Large intestine (tissue), 3 donors: ENCODE results near the gene ANKLE1. TPM values are rescaled to one million over a fixed set of nuclear protein-coding genes. Genes with fewer than 3 reads are reported as not detected.
A peak's percentile ranks its signal among the peaks of the same experiment; 100 is the strongest.

Experiments
- DNase-seq, 2 donors: peaks; one replicate each; pipeline versions ENCODE4 v3.0.0 to v3.0.0-alpha.2; 2013
- H3K27ac ChIP-seq: one replicate; pipeline ENCODE4 v1.5.1; 2013; ENCODE audit warnings: low read length
- H3K27me3 ChIP-seq: 2 replicates; pipeline ENCODE4 v1.6.1; 2013; ENCODE audit warnings: low read length; ENCODE audit not compliant: control insufficient read depth, insufficient read depth
- H3K36me3 ChIP-seq: 2 replicates; pipeline ENCODE4 v1.6.1; 2013; ENCODE audit warnings: low read length; ENCODE audit not compliant: control insufficient read depth, insufficient read depth
- H3K4me1 ChIP-seq: one replicate; pipeline ENCODE4 v1.6.1; 2013; ENCODE audit warnings: low read length; ENCODE audit not compliant: control insufficient read depth, insufficient read depth
- H3K4me3 ChIP-seq: one replicate; pipeline ENCODE4 v1.5.1; 2013; ENCODE audit warnings: low read length
- H3K9me3 ChIP-seq: one replicate; pipeline ENCODE4 v1.6.1; 2013; ENCODE audit warnings: mild to moderate bottlenecking, low read depth, low read length, moderate library complexity; ENCODE audit not compliant: control insufficient read depth
- WGBS: methylation state at CpG from one replicate; pipeline ENCODE4 v1.1.5; 2013; ENCODE audit warnings: low lambda C conversion rate; ENCODE audit not compliant: insufficient coverage; 5-methylcytosine and 5-hydroxymethylcytosine counted together
- polyA plus RNA-seq: library from polyadenylated mRNA; unstranded; fragments of 120-200 nt; gene quantifications from one replicate; pipeline ENCODE4 v1.2.1, GENCODE V29; 2013

Gene ANKLE1
- polyA plus RNA-seq, 1 donor: 1.4 TPM

DNA sequence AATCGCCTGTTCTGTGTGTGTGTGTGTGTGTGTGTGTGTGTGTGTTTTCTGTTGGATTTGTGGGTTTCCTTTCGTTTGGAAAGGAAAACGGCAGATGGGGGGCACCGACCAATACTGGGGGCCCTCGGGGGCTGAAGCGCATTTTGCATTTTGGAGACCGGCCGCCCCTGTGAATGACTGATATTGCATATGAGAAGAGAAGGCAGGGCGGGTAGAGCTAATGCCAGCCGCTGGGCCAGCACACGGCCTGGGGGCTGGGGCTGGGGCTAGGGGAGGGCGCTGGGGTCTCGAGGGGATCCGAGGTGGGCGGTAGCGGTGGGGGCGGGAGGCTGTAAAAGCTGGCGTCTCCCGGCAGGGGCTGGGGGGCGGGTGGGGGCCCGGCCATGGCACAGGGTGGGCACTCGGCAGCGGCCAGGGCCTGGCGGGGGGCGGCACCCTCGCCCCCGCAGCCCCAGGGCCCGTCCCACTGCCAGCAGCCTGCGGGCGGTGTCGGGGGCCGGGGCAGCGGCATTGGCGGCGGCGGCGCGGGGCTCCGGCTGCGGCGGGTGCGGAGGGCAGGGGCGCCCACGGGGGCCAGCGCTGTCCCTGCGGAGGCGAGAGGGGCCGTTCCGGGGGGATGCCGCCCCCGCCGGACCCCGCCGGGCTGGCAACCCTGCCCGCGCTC, 41.7 kb downstream of the ANKLE1 start:
- H3K36me3 ChIP-seq: peaks cover 30% of the 10 kb centered on the region
- no CpG with 5 or more reads among the region's 56 CpGs for whole genome bisulfite sequencing

DNA sequence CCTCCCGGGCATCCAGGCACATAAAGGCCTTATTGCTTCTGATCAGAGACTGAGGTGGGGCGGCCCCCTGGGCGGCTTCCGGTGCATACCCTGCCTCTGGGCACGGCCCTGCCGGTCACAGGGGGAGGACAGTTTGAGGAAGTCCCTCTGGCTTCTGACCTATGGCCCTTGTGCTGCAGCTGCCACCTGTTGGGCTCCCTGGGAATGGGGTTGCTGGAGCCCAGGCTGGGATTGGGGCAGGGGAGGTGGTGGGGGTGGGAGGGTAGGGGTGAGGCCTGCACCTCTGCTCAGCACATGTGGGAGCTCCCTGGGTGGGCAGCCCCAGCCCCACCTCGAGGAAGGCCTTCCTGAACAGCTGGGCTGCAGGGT, 42.2 kb downstream of the ANKLE1 start:
- Histone ChIP-seq H3K27ac (no peak overlapping the region), H3K27me3 (peaks cover 2% of the 10 kb centered on the region), H3K9me3 (no peaks in the 10 kb centered on the region), H3K36me3 (peaks cover 28% of the 10 kb centered on the region), H3K4me1 (peaks cover 8% of the 10 kb centered on the region), H3K4me3 (no peak overlapping the region)
- DNase-seq: no peak
- no CpG with 5 or more reads among the region's 7 CpGs for WGBS

More for the DNA sequence above, 41.7 kb downstream of the ANKLE1 start:
- DNase-seq: no peak
- H3K27ac ChIP-seq: no peak overlapping the region
- H3K27me3 ChIP-seq: no peaks in the 10 kb centered on the region
- H3K4me1 ChIP-seq: peaks cover 8% of the 10 kb centered on the region
- H3K4me3 ChIP-seq: no peak overlapping the region
- H3K9me3 ChIP-seq: no peaks in the 10 kb centered on the region

GRCh38 chr19:17324357-17325114, 42.8 kb downstream of the ANKLE1 start:
- Histone ChIP-seq H3K9me3 (peaks cover 3% of the 10 kb centered on the region), H3K27ac (no peak overlapping the region), H3K4me1 (peaks cover 11% of the 10 kb centered on the region), H3K27me3 (peaks cover 8% of the 10 kb centered on the region), H3K4me3 (no peak overlapping the region), H3K36me3 (peaks cover 22% of the 10 kb centered on the region)
- no peak for DNase-seq
- no CpG with 5 or more reads among the region's 28 CpGs for WGBS

GRCh38 chr19:17325133-17325532, 43.4 kb downstream of the ANKLE1 start:
- Histone ChIP-seq H3K27ac (no peak overlapping the region), H3K27me3 (peaks cover 14% of the 10 kb centered on the region), H3K4me1 (peaks cover 11% of the 10 kb centered on the region), H3K4me3 (no peak overlapping the region), H3K9me3 (peaks cover 6% of the 10 kb centered on the region), H3K36me3 (peaks cover 19% of the 10 kb centered on the region)
- DNase-seq: no peak
- no CpG with 5 or more reads among the region's 20 CpGs for WGBS

- 100% methylated on average over 1 of the region's 17 CpGs for WGBS
- Histone ChIP-seq H3K4me3 (no peak overlapping the region), H3K36me3 (peaks cover 12% of the 10 kb centered on the region), H3K4me1 (peaks cover 11% of the 10 kb centered on the region), H3K27me3 (peaks cover 20% of the 10 kb centered on the region), H3K27ac (no peak overlapping the region), H3K9me3 (peaks cover 9% of the 10 kb centered on the region)
- DNase-seq: no peak
These were observed 44.3 kb downstream of the ANKLE1 start for GRCh38 chr19:17325881-17326594.

GRCh38 chr19:17326595-17326966, 44.9 kb downstream of the ANKLE1 start:
- no CpG with 5 or more reads among the region's 11 CpGs for WGBS

DNA sequence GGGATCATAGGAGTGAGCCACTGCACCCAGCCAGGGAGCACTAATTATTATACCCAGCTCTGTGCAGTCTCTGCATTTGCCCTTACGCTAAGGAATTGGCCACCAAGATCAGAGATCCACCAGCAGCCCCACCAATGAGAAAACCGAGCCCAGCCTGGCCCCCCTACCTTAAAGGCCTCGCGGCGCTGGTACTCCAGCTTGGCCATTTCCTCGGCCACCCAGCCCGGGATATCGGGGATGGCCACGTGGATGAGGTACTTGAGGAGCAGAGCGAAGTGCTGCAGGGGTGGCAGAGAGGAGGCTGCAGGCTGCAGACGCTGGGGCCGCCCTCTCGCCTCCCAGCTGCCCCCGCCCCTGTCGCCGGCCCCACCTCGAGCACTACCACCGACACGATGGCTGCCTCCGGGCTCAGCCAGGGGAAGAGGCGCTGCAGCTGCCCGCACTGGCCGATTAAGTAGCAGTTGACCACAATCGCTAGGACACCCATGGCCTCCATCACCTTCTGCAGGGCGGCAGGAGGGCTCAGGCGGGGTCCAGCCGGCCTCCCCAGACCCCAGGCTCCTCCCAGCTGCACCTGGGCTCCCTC, 45.5 kb downstream of the ANKLE1 start:
- WGBS: no CpG with 5 or more reads among the region's 27 CpGs
- DNase-seq: no peak
- H3K27me3 ChIP-seq: peaks cover 20% of the 10 kb centered on the region
- H3K4me3 ChIP-seq: no peak overlapping the region
- H3K4me1 ChIP-seq: peaks cover 11% of the 10 kb centered on the region
- peaks cover 3% of the 10 kb centered on the region for H3K36me3 ChIP-seq
- no peak overlapping the region for H3K27ac ChIP-seq
- H3K9me3 ChIP-seq: peaks cover 9% of the 10 kb centered on the region

More at GRCh38 chr19:17326595-17326966, 44.9 kb downstream of the ANKLE1 start:
- Histone ChIP-seq H3K36me3 (peaks cover 9% of the 10 kb centered on the region), H3K4me3 (no peak overlapping the region), H3K27me3 (peaks cover 20% of the 10 kb centered on the region), H3K9me3 (peaks cover 9% of the 10 kb centered on the region), H3K27ac (no peak overlapping the region), H3K4me1 (peaks cover 11% of the 10 kb centered on the region)
- DNase-seq: no peak

DNA sequence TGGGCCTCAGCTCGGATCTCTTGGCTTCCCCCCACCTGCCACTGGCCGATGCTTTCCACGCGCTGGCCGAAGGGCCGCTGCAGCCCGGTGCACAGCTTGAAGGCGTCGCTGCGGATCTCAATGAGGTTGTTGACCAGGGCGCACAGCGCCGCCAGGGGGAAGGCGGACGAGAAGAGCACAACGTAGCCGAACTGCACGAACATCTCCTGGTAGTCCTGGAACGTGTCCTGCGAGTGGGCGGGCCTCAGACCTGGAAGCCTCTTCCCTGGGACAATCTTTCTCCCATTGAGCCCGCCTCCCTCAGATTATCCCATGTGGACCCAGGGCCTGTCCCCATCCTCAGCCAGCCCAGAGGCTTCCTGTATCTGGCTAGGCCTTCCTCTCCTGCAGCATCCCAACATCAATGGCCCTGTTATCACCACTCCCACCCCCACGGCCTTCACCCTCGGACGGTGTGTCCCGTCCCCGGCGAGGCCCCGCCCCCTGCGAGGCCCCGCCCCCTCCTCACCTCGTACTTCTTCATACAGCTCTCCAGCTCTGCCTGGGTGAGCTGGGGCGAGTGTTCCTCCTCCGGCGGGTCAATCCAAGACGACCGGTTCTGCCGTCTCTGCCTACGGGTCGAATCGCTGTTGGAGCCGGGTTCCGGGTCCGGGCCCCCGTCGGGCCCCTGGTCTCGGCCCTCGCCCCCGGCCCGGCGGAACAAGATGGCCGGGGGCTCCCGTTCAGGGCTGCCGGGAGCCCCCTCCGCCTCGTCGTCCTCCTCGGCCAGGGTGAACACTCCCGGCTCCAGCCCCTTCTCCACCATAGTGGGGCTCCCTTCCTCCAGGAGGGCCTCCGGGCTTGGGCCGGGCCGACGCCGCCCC, 46.2 kb downstream of the ANKLE1 start:
- Histone ChIP-seq H3K4me1 (peaks cover 11% of the 10 kb centered on the region), H3K27me3 (peaks cover 20% of the 10 kb centered on the region), H3K36me3 (no peaks in the 10 kb centered on the region), H3K4me3 (peak overlapping the region; percentile 46), H3K9me3 (peaks cover 11% of the 10 kb centered on the region), H3K27ac (peak overlapping the region; percentile 40)
- no CpG with 5 or more reads among the region's 64 CpGs for WGBS
- peak; percentile 60 to 86 for DNase-seq

DNA sequence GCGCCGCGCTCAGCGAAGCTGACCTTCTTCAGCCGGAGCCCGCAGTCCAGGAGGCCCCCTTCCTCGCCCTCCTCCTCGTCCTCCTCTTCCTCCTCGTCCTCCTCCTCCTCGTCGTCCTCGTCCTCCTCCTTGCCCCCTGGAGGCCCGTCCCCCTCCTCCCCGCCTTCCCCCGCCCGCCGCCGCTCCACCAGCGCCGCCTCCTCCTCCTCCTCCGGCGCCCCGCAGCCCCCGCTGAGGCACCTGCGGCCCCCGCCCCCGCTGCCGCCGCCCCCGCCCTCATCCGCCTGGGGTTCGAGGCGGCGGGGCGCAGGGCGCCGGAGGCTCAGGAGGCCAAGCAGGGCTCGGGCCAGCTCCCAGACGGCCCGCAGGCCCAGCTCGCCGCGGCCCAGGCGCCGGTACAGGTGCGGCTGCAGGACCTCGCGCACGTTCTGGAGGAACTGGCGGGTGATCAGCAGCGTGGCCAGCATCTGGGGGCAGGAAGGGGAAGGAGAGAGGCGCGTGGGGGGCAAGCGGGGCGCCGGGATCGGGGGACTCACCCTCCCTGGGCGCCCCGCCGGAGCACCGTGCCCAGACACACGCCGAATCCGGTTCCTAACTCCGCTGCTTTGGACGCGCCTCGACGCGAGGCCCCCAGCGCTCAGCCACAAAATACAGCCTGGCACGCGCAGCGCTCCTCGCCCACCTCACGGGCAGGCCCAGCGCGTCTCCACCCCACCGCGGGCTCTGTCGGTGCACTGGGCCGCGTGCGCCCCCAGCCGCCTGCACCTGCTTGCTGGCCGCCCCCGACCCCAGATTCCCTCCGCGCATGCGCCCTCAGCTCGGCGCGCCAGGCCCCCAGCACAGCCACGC, 47.0 kb downstream of the ANKLE1 start:
- H3K27ac ChIP-seq: no peak overlapping the region
- peaks cover 20% of the 10 kb centered on the region for H3K27me3 ChIP-seq
- no peaks in the 10 kb centered on the region for H3K36me3 ChIP-seq
- H3K4me1 ChIP-seq: peaks cover 13% of the 10 kb centered on the region
- peak in 1 of 2 donors; percentile 34 for DNase-seq
- H3K4me3 ChIP-seq: peak overlapping the region; percentile 46
- peaks cover 16% of the 10 kb centered on the region for H3K9me3 ChIP-seq
- WGBS: no CpG with 5 or more reads among the region's 94 CpGs
